Stomach smooth muscle (tissue), 2 donors: ENCODE results near the gene FGF14.

Experiments
- H3K27ac ChIP-seq: one replicate; pipeline ENCODE4 v1.7.0; 2013; ENCODE audit warnings: mild to moderate bottlenecking, low read length, inconsistent platforms
- H3K27me3 ChIP-seq, 2 donors: one replicate each; pipeline ENCODE4 v1.7.0; 2013; ENCODE audit warnings: low read length in 2 of 2; ENCODE audit not compliant: insufficient read depth in 2 of 2, control insufficient read depth in 1 of 2
- H3K36me3 ChIP-seq, 2 donors: one replicate each; pipeline ENCODE4 v1.7.0; 2013; ENCODE audit warnings: low read length in 2 of 2; ENCODE audit not compliant: control insufficient read depth in 2 of 2, insufficient read depth in 2 of 2
- H3K4me1 ChIP-seq: one replicate; pipeline ENCODE4 v1.7.0; 2013; ENCODE audit warnings: low read length; ENCODE audit not compliant: control insufficient read depth, insufficient read depth
- H3K4me3 ChIP-seq, 2 donors: one replicate each; pipeline ENCODE4 v1.7.0; 2013; ENCODE audit warnings: low read length in 2 of 2
- H3K9ac ChIP-seq, 2 donors: one replicate each; pipeline ENCODE4 v1.7.0; 2013; ENCODE audit warnings: low read length in 2 of 2, mild to moderate bottlenecking in 1 of 2
- H3K9me3 ChIP-seq, 2 donors: one replicate each; pipeline ENCODE4 v1.7.0; 2013; ENCODE audit warnings: low read length in 2 of 2; ENCODE audit not compliant: control insufficient read depth in 2 of 2
- donor health status: healthy.
- donor health status: Pancreatic carcinoma.

Gene FGF14

DNA sequence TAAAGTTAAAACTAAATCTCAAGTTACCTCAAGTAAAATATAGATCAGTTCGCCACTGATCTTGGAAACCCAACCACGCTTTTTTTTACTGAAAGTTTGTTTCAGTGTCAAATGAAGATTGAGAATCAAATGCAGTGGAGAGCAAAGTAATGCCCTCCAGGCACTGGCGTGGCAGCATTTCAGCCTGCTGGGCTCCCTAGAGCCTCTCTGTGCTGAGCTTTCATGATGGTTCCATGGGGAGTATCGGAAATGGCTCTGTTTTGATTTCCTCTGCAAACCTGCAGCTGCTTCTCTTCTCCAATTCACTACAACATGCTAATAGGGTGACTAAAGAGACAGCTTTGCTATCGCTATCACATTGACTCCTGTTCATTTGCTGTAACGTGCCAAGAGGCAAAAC lies 141.6 kb downstream of the FGF14 start:
- Histone ChIP-seq H3K36me3 (no peaks in the 10 kb centered on the region), H3K4me3 (no peak overlapping the region), H3K27ac (no peak overlapping the region), H3K27me3 (no peaks in the 10 kb centered on the region), H3K9ac (no peak overlapping the region), H3K4me1 (no peaks in the 10 kb centered on the region), H3K9me3 (no peaks in the 10 kb centered on the region)

DNA sequence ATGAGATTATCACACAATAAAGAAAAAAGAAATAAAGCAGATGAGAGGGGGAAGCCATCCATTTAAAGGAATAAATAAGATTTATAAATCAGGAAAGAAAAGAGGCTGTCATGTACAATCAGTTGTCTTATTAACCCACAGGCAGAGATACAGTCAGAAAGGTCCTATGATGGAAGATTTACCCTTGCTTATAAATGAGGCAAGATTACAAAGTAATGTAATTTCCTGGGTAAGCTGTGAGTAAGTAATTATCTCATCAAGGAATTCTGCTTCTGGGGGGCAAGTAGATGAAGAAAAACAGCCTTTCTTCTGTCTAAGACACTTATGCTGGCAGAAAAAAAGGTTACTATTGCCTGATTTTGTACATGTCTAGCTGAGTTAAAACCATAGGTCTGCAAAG lies 146.4 kb downstream of the FGF14 start:
- no peak overlapping the region for H3K9ac ChIP-seq
- no peaks in the 10 kb centered on the region for H3K9me3 ChIP-seq
- no peak overlapping the region for H3K27ac ChIP-seq
- H3K4me3 ChIP-seq: no peak overlapping the region
- no peaks in the 10 kb centered on the region for H3K4me1 ChIP-seq
- no peaks in the 10 kb centered on the region for H3K27me3 ChIP-seq
- no peaks in the 10 kb centered on the region for H3K36me3 ChIP-seq

DNA sequence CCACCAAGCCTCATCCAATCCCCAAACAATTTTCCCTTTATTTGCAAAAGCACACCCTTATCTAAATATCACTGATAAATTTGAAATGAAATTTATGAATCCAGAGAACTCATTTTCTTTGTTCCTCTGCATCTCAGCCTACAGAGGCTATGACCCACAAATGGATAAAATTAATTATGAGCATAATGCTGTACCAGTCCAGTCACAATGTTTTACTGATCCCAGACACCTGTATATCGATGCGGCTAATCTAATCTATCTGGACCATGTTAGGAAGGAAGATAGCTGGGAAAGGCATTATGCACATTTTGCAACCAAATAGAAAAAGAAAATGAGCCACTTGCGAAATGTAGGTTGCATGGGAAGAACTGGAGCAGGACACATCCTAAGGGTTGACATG lies 150.0 kb downstream of the FGF14 start:
- Histone ChIP-seq H3K27me3 (no peaks in the 10 kb centered on the region), H3K9me3 (no peaks in the 10 kb centered on the region), H3K9ac (no peak overlapping the region), H3K36me3 (no peaks in the 10 kb centered on the region), H3K4me1 (no peaks in the 10 kb centered on the region), H3K4me3 (no peak overlapping the region), H3K27ac (no peak overlapping the region)

DNA sequence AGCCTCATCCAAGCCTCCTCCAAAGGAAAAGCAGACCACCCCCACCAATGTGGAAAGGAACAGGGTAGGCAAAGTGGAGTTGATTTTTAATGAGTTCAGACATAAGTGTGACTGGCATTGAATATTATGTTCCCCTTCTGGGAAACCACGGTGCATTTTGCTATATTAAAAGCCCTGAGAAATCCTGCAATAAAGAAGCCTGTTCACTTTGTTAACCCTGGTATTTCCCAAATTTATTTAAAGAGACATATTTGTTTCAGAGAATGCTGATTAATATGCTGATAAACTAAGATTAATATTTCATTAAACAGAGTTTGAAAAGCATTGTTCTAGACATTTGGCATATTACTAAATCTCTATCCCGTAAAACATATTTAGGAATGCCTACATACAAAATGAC lies 151.4 kb downstream of the FGF14 start:
- no peaks in the 10 kb centered on the region for H3K4me1 ChIP-seq

DNA sequence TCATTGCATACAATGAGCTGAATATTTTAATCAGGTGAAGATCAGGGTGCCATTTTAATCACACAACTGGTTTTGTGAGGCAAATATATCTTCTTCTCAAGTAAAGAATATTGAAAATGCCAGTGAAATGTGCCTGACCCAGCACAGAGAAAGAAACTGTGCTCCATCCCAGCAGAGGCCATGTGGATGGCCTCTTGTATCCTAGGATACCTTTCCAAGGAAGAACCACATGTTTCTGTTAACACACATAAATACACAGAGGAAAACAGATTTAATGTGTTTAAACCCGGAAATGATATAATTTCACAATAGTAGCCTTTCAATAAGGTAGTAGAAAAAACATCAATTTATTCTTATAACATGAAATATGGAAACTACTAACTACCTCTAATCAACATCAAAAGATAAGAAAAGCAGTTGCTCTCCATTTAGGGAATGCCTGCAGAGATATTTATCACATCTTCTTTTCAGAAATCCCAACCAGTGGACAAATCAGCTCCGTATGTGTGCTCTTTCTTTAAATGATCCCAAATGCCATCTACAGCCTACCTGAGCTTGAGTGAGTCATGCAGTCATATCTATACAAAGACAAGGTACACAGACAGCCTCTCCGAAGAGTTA lies 157.1 kb downstream of the FGF14 start:
- H3K9ac ChIP-seq: no peak overlapping the region
- no peak overlapping the region for H3K27ac ChIP-seq
- no peaks in the 10 kb centered on the region for H3K4me1 ChIP-seq
- no peak overlapping the region for H3K4me3 ChIP-seq
- H3K36me3 ChIP-seq: no peaks in the 10 kb centered on the region
- H3K27me3 ChIP-seq: no peaks in the 10 kb centered on the region
- no peaks in the 10 kb centered on the region for H3K9me3 ChIP-seq

More for the DNA sequence above, 151.4 kb downstream of the FGF14 start:
- Histone ChIP-seq H3K4me3 (no peak overlapping the region), H3K36me3 (no peaks in the 10 kb centered on the region), H3K27ac (no peak overlapping the region), H3K9me3 (no peaks in the 10 kb centered on the region), H3K9ac (no peak overlapping the region), H3K27me3 (no peaks in the 10 kb centered on the region)

DNA sequence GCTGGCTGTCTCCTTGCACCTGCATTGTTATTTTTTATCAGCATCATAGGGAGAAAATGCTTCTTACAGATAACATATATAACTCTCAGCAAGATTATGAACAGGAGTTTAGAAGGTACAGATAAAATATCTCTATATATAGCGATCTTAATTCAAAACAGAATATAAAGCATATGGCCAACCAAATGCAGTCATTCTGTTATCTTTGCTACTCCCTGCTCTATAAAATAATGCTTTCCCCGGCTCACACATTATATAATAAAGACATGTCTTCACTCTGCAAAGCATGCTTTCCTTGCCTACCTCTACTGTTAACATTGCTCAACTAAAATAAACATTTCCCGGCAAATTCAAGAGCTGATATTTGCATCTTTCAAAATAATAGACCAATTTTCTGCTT lies 161.7 kb downstream of the FGF14 start:
- Histone ChIP-seq H3K27me3 (no peaks in the 10 kb centered on the region), H3K4me3 (no peak overlapping the region), H3K9me3 (no peaks in the 10 kb centered on the region), H3K27ac (no peak overlapping the region), H3K36me3 (no peaks in the 10 kb centered on the region), H3K4me1 (no peaks in the 10 kb centered on the region), H3K9ac (no peak overlapping the region)

DNA sequence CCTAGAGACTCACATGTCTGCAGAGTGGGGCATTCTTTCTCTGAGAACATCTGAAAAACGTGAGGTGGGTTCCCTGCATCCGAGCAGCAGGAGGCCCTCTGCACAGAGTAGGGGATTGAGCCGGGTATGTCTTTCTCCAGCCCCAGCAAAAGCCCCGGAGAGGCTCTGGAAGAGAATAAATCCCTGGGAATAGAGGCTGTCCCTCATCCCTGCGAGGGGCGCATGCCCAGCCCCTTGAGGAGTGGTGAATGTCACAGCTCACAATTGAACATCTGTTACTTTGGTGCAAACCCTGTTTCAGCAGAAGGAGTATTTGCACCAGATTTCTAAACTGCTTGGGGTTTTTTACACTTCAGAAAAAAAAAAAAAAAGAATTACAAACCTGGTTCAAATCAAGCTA lies 164.6 kb downstream of the FGF14 start:
- no peak overlapping the region for H3K27ac ChIP-seq
- no peaks in the 10 kb centered on the region for H3K9me3 ChIP-seq
- no peaks in the 10 kb centered on the region for H3K27me3 ChIP-seq
- no peaks in the 10 kb centered on the region for H3K4me1 ChIP-seq
- no peaks in the 10 kb centered on the region for H3K36me3 ChIP-seq
- no peak overlapping the region for H3K9ac ChIP-seq
- no peak overlapping the region for H3K4me3 ChIP-seq

DNA sequence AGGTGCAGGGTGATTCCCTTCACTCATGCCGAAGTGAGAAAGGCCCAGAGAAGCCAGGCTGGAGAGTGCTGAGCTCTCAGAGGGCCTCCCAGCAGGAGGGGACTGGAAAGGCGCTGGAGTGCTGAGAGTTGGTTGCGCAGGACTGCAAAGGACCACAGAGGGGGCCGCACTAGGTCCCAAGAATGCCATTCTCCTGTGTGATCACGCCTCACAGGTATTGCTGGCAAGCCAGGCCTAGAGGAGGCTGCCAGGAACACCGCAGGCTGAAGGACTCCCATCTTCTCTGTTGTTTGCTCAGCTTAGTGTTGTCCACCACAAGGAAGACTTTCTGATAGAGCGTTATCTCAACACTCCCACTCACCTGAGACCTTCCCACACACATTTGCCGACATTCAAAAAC lies 165.0 kb downstream of the FGF14 start:
- no peak overlapping the region for H3K27ac ChIP-seq
- no peaks in the 10 kb centered on the region for H3K9me3 ChIP-seq
- no peaks in the 10 kb centered on the region for H3K4me1 ChIP-seq
- no peaks in the 10 kb centered on the region for H3K36me3 ChIP-seq
- H3K4me3 ChIP-seq: no peak overlapping the region
- H3K9ac ChIP-seq: no peak overlapping the region
- H3K27me3 ChIP-seq: no peaks in the 10 kb centered on the region

DNA sequence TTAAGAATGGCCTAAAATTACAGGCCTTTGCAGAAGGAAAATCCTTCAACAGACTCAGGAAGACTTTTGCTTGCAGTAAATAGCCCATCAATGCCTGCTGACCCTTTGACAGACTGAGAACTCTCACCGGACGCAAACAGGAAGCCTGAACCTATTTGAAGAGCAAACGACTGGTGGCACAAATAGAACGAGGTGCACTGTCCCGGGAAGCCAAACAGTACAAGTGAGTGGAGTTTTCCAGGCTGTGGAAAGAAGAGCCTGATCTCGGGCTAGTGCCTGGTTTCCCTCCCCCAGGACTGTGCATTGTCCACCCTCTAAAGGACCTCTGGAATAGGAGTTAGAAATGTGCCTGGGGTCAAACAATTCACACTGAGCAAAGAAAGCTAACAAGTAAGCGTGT lies 165.5 kb downstream of the FGF14 start:
- H3K27me3 ChIP-seq: no peaks in the 10 kb centered on the region
- no peak overlapping the region for H3K4me3 ChIP-seq
- no peaks in the 10 kb centered on the region for H3K4me1 ChIP-seq
- H3K9ac ChIP-seq: no peak overlapping the region
- no peaks in the 10 kb centered on the region for H3K9me3 ChIP-seq
- no peaks in the 10 kb centered on the region for H3K36me3 ChIP-seq
- no peak overlapping the region for H3K27ac ChIP-seq

DNA sequence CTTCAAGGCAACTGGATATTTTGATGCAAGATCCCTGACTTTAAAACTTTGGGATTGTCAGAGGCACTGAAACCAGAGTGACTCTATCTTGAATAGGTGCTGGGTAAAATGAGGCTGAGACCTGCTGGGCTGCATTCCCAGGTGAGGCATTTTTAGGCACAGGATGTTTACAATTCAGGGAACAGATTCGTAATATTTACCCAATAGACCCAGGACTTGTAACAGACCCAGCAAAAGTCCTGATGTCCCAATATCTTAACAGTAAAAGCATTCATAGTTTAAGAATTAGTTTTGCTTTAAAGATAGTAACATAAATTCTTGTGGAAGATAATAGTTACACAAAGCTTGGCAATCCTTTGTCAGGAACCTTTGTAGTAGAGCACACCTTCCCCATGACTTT lies 166.2 kb downstream of the FGF14 start:
- H3K4me3 ChIP-seq: no peak overlapping the region
- H3K9ac ChIP-seq: no peak overlapping the region
- no peaks in the 10 kb centered on the region for H3K36me3 ChIP-seq
- H3K27me3 ChIP-seq: no peaks in the 10 kb centered on the region
- no peak overlapping the region for H3K27ac ChIP-seq
- H3K4me1 ChIP-seq: no peaks in the 10 kb centered on the region
- H3K9me3 ChIP-seq: no peaks in the 10 kb centered on the region

DNA sequence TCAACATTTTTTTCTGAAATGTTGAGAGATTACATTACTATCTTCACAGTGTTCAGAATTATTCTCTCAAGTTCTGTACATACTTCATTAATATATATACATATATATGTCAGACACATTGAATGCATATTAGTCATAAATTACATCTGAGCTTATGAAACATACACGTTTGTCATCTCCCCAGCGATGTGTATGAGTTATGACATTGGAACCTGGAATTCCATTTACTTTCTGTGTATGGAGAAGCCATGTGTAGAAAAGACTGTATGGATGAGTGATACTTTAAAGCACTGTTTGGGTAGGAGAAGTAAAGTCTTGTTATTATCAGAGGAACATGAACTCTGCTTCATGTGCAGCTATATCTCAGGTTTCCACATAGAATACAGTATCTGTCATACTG lies 167.2 kb downstream of the FGF14 start:
- no peaks in the 10 kb centered on the region for H3K36me3 ChIP-seq
- H3K4me3 ChIP-seq: no peak overlapping the region
- no peaks in the 10 kb centered on the region for H3K27me3 ChIP-seq
- H3K27ac ChIP-seq: no peak overlapping the region
- H3K9ac ChIP-seq: no peak overlapping the region
- no peaks in the 10 kb centered on the region for H3K9me3 ChIP-seq
- H3K4me1 ChIP-seq: no peaks in the 10 kb centered on the region
